Raji (cell line): Measurements from ENCODE around the gene PCDH18.

Source experiments
- POLR2A ChIP-seq: IDR thresholded peaks from 2 replicates; pipeline ENCODE4 v1.6.1; 2011; ENCODE audit warnings: low read depth, low read length, control low read depth; ENCODE audit not compliant: insufficient read depth

PCDH18 gene

DNA sequence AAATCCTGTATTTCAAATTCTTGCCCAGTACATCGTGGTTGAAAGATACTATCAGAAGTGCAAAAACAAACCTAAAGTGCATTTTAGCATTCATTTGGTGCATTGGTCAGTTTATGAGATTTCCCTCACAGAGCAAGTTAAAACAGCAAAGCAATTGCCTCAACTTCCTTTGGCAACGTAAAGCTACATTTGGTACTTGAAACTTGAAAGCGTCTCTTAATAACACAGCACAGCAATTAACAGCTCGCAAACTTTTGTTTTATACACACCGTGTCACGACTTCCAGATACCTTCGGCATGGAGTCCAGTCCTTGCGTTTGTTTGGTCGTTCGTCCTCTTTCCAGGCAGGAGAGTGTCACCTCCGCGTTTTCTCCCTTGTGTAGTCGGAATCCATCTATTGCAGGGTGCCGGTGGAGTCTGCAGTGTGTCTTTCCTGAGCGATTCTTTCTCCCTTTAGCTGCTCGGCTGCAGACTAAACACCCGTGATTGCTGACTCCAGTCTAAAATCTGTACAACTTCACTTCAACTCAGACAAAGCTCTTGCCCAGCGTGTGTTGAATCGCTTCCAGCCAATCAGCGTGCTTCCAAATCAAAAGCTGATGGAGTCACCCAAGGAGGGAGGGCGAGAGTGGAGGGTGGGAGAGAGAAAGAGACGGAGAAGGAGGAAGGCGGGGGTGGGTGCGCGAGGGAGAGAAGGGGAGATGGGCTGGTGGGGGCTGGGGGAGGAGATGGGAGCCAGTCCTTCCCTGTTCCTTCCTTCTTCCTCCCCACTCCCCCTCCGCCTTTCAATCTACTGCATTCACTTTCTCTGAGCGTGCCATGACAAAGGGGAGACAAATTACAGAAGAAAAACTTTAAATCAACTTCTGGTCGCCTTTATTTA is at the start of gene PCDH18:
TSS of gene PCDH18 (minus strand) at position 509 of the 883 bp plus-strand sequence. CDS start at position 103, 406 bp downstream.
- no peak for TF ChIP-seq POLR2A

DNA sequence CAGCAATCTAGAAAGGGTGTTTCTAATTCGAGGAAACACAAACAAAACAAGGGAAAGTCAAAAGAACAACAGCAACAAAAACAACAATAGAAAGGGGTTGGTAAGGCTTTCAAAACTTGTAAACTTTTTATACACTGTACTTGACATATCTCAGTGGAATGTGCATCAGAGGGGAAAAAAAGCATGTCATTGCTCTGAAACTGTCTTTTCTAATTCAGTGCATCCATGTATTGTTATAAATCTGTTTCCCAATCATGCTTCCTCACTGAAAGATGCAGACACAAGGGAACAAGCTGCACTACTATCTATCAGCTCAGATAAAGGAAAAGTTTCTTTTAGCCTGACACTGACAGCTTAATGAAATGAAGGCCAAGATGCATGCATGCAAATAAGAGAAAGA is 44.2 kb upstream of the PCDH18 start:
- no peak for TF ChIP-seq POLR2A

GRCh38 chr4:137572647-137573046 is 40.4 kb upstream of the PCDH18 start:
- no peak for TF ChIP-seq POLR2A

GRCh38 chr4:137572163-137572562 is 39.9 kb upstream of the PCDH18 start:
- TF ChIP-seq POLR2A, result no peak

DNA sequence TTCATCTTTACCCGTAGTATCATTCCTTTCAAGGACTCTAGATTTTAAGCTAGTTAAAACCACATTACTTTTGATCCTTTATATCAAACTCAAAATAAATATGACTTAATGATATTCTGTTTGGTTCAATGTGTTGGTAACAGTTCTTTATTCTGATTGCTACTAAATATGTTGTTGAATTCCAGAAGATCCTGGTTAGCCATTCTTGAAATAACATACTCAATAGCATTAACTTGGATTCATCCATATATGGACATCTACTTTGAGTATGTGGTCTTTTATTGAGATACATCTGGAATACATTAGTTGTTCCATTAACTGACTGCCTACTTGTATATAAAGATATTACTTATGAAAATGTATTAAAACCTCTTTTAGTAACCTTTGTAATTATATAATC is 27.5 kb upstream of the PCDH18 start:
- no peak for TF ChIP-seq POLR2A

GRCh38 chr4:137558951-137559350 is 26.7 kb upstream of the PCDH18 start:
- TF ChIP-seq POLR2A, result no peak

DNA sequence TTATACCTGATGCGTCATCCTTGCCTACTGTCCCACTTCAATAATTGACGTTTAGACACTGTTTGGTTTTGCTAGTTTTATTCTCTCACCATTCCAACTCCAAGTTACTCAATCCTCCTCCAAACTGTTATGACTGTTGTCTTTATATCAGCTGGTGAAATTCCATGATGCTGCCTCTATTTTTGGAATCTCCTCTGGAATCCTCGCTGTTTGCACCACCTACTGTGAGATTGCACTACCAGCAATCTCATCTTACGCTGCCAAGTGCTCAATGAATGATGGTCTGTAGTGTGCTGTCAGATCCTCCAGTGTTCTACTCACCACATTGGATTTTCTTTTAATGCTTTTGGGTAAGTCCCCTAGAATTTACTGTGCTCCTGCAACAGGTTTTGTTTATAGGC is 13.2 kb upstream of the PCDH18 start:
- TF ChIP-seq POLR2A, result no peak

DNA sequence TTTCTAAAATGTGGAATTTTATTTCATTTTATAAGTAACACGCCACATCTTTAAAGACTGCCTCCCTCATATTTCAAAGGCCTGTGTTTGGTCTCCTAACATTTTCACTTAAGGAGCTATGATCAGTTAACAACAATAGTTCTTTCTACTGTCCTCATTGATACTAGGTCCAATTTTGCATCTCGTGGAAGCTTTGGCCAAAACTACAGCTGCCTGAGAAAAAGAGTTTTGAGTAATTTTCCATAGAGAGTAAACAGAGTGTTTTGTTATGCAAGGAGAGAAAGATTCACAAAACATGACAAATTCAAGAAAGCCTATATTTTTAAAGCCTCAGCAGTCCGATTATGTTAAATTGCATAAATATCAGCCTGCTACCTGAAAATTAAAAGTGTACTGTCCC is 11.4 kb upstream of the PCDH18 start:
- no peak for TF ChIP-seq POLR2A

DNA sequence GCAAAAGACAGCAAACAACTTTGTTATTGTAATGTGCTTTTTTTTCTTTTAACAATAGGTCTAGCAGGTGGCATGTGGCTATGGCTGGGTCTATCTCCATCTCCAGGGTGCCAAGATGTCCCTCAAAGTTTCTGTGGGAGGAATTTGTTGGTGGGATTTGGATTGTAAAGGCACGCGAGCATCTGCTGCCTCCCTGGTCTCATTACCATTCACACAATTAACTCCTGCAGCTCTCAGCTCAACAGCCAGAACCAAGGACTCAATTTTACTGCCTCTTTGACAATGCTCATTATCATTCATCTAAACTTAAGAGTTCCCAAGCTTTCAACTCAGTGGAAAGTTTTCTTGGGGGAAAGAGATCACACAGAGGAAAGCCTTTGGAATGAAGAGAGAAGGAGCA is 10.9 kb upstream of the PCDH18 start:
- no peak for TF ChIP-seq POLR2A

GRCh38 chr4:137541876-137542646 is 9.8 kb upstream of the PCDH18 start:
- TF ChIP-seq POLR2A, result no peak

- no peak for TF ChIP-seq POLR2A
These were observed 8.9 kb upstream of the PCDH18 start for GRCh38 chr4:137541181-137541580.

DNA sequence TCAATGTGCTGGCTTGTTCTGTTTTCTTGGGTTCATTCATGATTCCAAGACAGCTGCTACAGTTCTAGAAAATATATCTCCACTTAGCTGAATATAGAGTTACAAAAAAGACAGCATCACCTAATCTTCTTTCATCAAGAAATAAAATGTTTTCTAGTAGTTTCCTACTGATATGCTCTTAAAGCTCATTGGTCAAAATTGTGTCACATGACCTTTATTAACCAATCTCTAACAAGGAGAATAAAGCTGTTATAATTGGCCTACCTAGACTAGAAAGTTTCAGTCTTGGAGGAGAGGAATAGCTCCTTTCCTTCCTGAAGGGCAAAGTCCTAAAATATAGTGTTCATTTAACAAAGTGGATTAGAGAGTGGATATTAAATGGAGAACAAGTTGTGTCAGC is 8.1 kb upstream of the PCDH18 start:
- TF ChIP-seq POLR2A, result no peak

DNA sequence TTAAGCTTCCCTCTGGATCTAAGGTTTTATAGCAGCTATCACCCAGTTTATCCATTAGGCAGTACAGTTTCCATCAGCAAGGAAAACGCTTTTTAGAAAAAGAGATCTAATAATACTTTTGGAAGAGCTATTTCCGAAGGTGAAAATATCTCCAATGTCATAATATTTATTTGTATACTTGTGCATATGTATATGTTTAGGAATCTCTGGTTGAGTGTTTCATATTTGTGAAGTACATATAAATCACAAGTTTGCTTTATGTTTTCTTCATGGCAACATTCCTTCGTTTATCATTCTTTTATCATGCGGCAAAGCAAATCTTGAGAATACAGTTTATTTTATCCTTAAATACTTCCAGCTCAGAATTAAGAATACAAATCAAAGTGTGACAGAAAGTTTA is 6.2 kb upstream of the PCDH18 start:
- no peak for TF ChIP-seq POLR2A

DNA sequence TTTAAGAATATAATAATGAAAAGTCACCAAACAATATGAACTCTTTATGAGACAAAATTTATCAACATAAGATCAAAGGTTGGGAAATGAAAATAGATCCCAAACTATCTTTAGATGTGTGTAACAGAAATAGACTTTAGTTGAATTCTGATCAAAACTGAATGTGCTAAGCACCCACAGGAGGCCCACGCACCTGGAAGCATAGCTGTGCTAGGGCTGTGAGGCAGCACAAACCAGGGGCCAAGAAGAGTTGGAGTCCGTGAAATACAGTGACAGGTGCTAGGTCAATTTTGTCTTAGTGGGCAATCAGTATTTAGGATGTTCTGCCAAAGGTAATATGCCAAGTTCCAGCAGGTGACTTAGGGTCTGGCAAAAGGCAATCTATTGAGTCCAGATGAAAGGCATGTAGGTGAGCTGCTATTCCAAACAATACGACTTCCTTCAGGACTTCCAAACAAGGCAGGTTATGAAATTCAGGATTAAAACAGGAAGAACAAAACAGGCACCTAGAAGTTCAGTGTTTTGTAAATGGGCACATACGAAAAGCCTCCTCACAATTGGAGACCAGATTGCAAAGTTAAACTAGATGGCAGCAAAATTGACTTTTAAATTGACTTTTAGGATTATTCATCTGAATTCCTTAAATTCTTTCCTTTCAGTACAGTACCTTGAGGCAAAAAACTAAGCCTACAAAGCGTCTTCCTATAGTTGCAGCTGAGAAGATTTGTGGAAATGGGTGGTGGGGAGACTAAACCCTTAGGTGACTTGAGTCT is 4.7 kb upstream of the PCDH18 start:
- TF ChIP-seq POLR2A, result no peak

- TF ChIP-seq POLR2A, result no peak
These were observed 3.4 kb upstream of the PCDH18 start for GRCh38 chr4:137535718-137536117.

DNA sequence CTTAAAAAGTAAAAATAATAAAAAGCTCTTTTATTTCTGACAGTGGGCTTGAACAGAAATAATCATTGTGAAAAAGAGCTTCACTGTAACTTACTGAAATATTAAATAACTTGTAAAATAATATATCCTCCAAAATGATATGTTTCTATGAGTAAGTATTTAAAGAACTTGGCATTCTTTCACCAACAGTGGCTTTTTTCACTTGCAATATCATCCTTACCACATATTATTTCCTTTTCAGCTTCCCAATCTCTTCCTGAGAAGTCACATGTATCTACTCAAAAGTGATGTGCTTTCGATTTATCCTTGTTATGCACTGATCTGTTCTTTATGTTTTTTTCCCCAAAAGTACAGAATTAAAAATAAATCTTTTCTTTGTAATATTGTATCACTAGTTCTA is 2.2 kb upstream of the PCDH18 start:
- TF ChIP-seq POLR2A, result no peak

- TF ChIP-seq POLR2A, result no peak
These were observed 1.6 kb upstream of the PCDH18 start for GRCh38 chr4:137533855-137534254.
